Measurements from ENCODE around the gene LIN52.

The LIN52 gene

DNA sequence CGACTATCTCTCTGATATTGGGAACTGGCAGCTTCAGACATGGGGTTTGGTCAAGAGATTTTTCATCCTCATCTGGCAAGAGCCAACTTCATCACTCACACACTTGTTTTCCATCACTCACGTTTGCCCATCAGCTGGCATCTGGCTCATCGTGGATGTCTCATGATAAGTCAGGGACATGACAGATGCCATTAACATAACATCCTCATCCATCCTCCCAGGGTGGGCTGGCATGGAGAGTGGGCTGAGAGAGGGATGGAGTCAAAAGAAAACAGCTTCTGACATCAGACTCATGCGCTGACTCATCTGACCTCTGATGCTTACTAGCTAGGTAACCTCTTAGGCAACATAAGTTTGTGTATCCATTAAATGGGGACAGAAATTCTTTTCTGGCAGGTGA is 152.7 kb downstream of the LIN52 start:
- no peak for DNase-seq (ENCODE audit: low spot score)

DNA sequence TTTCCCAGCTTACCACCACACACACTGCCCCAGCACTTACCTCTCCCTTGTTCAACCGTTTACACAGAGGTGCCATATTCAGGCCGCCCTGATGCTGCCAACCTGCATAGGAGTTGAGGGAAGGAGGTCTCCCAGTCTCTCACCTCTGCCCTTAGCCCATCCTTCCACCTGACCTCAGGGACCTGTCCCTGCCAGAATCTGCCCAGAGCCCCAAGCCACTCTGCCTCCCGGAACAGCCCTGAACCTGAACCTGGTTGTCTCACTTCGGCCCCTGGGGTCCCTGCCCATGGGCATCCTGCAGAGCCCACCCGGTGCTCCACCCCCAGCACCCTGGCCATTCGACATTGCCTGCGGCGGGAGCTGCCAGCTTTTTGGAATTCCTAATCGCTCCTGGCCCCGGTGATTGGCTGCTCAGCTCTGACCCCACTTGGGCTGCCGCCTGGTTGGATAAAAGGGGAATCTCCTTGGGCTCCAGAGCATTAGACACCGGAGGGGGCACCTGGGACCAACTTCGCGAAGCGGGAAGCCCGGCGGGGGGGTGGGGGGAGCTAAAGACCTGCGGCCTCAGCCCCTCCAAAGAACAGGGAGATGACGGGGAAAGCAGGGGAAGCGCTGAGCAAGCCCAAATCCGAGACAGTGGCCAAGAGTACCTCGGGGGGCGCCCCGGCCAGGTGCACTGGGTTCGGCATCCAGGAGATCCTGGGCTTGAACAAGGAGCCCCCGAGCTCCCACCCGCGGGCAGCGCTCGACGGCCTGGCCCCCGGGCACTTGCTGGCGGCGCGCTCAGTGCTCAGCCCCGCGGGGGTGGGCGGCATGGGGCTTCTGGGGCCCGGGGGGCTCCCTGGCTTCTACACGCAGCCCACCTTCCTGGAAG is 154.5 kb downstream of the LIN52 start, which contains the start of gene VSX2:
Gene VSX2, plus strand, starts transcription at position 476 of the 874 bp plus-strand sequence. Its CDS starts 113 bp downstream, at position 589.
- no peak for DNase-seq (ENCODE audit: low spot score)

DNA sequence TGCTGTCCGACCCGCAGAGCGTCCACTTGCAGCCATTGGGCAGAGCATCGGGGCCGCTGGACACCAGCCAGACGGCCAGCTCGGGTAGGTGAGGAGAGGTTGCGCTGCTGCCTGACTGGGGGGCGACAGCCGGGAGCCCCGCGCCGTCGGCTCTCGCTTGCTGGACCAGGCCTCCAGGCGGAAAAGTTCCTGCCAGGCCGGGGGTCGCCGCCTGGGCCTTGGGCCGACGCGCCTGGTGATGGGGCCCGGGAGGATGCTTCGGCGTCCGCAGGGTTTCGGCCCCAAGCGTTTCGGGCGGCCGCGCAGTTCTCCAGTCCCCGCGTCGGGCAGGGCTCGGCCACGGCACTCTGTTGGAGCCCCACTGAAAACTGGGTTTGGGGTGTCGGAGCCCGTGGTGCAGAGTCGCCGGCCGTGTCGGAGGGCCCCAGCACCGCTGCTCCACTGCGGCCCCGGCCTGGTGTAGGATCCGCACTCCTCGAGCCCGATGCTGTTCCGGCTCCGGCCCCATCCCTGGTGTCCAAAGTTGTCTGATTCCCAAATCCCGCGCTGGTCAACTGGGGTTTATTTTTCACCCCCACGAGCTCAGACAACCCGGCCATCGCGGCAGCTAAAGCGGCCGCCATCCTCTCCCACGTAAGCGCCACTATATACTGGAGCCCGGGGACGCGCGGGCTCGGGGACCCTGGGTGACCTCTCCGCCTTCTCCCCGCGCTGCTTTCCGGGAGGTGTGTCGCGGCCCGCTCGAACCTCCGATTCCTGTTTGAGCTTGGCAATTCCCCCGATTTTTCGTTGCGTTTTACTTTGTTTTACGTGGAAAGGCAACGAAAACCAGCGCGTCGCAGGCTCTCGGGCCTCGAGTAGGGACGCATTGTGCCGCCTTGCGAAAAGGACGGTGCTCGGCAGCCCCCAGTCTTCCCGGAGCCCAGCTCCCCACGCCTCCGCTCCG is 155.4 kb downstream of the LIN52 start:
- DNase-seq (ENCODE audit: low spot score): no peak

- no peak for DNase-seq (ENCODE audit: low spot score)
Observed at GRCh38 chr14:74240794-74241651, 156.3 kb downstream of the LIN52 start.

DNA sequence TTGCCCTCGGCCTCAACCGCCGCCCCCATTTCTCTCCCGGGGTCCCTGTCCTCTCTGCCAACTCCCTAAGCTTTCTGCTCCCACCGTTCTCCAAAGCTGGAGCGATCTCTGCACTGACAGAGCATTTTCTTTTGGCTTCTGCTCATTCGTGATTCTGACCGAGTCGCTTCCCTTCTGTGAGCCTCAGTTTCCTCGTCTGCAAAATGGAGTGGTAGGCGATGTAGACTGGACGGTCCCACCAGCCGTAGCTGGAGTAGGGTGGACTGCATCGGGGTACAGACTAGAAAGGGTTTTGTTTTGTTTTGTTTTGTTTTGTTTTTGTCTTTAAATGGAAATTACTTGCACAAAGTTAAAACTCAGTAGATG is 156.9 kb downstream of the LIN52 start:
- no peak for DNase-seq (ENCODE audit: low spot score)

GRCh38 chr14:74242021-74242779 is 157.4 kb downstream of the LIN52 start:
- no peak for DNase-seq (ENCODE audit: low spot score)

DNA sequence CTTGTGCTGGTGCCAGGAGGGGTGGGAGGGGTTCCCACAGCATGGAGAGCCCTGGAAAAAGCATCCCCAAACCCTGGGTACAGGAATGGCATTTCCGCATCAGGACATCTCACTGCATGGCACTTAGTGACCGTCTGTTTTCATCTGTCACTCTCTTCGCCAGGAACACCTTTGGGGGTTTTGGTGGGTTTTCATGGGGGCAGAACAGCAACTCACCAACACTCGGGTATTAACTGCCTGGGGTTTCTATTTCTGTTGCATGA is 158.0 kb downstream of the LIN52 start:
- no peak for DNase-seq (ENCODE audit: low spot score)

GRCh38 chr14:74243051-74243450 is 158.3 kb downstream of the LIN52 start:
- no peak for DNase-seq (ENCODE audit: low spot score)

GRCh38 chr14:74244115-74244514 is 159.4 kb downstream of the LIN52 start:
- no peak for DNase-seq (ENCODE audit: low spot score)

GRCh38 chr14:74245292-74245691 is 160.5 kb downstream of the LIN52 start:
- DNase-seq (ENCODE audit: low spot score): no peak

- no peak for DNase-seq (ENCODE audit: low spot score)
Observed at GRCh38 chr14:74246542-74246941, 161.8 kb downstream of the LIN52 start.

DNA sequence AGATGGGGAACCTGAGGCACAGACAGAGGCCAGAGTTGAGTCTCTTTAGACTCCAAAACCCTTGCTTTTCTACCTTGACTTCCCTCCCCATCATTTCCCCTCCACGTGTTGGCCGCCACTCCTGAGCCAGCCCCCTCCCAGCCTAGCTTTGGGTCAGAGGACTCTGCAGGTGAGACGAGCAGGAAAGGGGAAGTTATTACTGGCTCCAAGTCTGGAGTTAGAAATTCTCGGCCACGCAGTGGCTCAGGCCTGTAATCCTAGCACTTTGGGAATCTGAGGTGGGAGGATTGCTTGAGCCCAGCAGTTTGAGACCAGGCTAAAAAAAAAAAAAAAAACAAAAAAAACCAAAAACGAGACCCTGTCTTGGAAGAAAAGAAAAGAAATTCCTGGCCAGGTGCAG is 163.3 kb downstream of the LIN52 start:
- DNase-seq (ENCODE audit: low spot score): no peak

- no peak for DNase-seq (ENCODE audit: low spot score)
Observed at GRCh38 chr14:74249433-74250375, 164.9 kb downstream of the LIN52 start.
